Uterus (tissue), 2 donors: ENCODE measurements around the gene NOP9.

Experiments
- POLR2A ChIP-seq, 2 donors: fragments of 450-650 bp; IDR thresholded peaks; one replicate each; pipeline ENCODE4 v1.6.1; 2016; ENCODE audit warnings: antibody characterized with exemption in 2 of 2, mild to moderate bottlenecking in 1 of 2, moderate library complexity in 1 of 2
- TF ChIP-seq, protein P1 (sequence below), 4 experiments: fragments of 200-600 bp in 2 of 4; fragments of 450-650 bp in 2 of 4; sonication (generic) in 2 of 4; IDR thresholded peaks; one replicate each; pipeline ENCODE4 v1.5.1; 2016 to 2019; ENCODE audit warnings: antibody characterized with exemption in 4 of 4, mild to moderate bottlenecking in 2 of 4, moderate library complexity in 1 of 4

DNA sequence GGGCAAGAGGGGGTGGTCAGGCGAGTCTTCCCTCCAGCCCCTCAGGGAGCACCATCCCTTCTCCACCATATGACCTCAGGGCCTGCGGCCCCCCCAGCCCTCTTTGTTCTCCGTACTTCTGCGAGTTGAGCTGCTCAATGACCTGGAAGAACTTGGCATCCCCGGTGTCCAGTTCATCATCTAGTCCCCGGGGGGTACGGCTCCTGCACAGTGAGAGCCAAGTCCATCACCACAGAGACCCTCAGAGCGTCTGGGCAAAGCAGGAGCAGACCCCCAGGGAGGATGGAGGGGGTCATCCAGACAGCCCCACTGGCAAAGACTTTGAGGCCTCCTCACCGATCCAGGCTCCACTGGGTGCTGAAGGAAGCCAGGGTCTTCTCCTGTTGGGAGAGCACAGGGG lies 26.3 kb downstream of the NOP9 start:
- TF ChIP-seq, protein P1, sequence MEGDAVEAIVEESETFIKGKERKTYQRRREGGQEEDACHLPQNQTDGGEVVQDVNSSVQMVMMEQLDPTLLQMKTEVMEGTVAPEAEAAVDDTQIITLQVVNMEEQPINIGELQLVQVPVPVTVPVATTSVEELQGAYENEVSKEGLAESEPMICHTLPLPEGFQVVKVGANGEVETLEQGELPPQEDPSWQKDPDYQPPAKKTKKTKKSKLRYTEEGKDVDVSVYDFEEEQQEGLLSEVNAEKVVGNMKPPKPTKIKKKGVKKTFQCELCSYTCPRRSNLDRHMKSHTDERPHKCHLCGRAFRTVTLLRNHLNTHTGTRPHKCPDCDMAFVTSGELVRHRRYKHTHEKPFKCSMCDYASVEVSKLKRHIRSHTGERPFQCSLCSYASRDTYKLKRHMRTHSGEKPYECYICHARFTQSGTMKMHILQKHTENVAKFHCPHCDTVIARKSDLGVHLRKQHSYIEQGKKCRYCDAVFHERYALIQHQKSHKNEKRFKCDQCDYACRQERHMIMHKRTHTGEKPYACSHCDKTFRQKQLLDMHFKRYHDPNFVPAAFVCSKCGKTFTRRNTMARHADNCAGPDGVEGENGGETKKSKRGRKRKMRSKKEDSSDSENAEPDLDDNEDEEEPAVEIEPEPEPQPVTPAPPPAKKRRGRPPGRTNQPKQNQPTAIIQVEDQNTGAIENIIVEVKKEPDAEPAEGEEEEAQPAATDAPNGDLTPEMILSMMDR (IDR thresholded peaks at IDR 0.05), result no peak
- no peak for TF ChIP-seq POLR2A (IDR thresholded peaks at IDR 0.05)
